Skin of body (tissue), 2 donors: Measurements from ENCODE around the gene FBXL17. TPM values are rescaled to one million over a fixed set of nuclear protein-coding genes. Genes with fewer than 3 reads are reported as not detected.
A peak's percentile ranks its signal among the peaks of the same experiment; 100 is the strongest.

Experiments used
- DNase-seq: peaks from one replicate; lab custom pipeline; 2025; lab: John Stamatoyannopoulos, UW
- total RNA-seq: library from RNA; depleted of rRNA; stranded (reverse); fragments of >200 nt; gene quantifications from one replicate; pipeline ENCODE4 v1.2.3, GENCODE V29; 2014

FBXL17 gene
- total RNA-seq, 1 donor from 2014 or later, result 17.5 TPM

DNA sequence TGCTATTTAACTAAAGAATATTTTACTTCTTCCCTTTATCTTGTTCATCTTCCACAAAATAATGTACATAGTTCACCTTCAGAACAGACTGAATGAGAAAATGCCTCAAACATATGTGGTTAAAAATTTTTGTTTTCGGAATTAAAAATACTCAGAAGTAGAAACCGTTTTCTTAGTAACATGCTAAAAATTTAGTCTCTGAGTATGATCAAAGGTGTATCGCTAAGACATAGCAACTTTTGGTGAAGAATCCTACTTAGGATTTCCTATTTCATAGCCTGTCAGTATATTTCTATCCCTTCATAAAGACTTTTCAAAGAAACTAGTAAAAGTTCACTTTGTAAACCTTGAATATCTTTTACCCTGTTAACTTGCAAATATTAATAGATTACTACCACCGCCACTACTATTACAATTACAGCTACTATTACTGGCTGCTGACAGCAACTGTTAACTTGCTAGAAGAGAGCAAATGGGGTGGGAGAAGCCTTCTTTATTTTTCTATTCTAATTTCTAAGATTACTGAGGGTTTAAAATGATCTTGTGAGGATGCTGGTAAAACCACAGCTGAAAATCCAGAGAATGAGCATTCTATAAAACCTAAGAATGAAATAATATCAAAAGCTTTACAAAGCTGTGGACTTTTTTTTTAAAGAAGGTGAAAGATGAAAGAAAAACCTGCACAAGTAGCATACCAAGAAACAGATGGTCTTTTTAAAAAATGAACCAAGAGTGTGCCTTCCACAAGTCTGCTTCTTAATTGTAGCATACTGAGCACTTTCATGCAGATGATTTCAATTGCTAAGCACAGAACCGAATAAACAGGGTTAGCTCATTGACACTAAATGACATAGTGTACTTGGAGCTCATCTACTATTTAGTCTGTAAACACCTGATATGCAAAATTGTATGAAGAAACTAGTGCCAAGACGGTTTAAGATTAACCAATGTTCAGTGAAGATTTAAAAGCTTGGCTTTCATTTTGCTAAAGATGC lies 464.9 kb downstream of the FBXL17 start:
- no peak for DNase-seq

DNA sequence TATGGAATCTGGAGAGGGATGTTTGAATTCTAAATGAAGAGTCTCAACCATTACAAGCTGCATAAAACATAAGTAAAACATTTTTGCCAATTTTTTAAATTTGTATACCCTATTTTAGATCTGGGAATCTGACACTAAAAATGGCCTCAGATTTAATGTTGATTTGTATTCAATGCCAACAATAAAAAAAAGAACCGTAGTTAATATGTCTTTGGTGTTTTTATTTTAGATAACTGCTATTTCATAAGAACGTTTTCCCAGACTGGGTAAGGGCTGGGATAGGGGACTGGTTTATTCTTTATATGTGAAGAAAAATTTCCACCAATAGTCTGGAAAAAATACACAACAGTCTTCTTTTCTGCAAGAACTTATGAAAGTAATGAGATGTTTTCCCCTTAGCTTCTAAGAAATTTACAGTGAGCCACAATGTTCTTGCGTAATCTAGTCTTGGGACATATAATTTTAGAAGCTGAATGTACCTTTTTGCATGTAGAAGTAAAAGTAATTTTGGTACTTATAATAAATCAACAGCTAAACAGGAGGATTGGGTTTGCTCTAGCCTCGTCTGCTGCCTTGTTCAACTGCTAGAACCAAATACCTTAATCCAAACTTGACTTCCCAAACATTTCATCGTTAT lies 466.6 kb downstream of the FBXL17 start:
- DNase-seq, result no peak

- DNase-seq, result no peak
Measured at GRCh38 chr5:107913494-107913893, 468.4 kb downstream of the FBXL17 start.

- DNase-seq, result no peak
Measured at GRCh38 chr5:107900721-107901120, 481.2 kb downstream of the FBXL17 start.

- DNase-seq, result no peak
Measured at GRCh38 chr5:107894361-107894760, 487.5 kb downstream of the FBXL17 start.

- DNase-seq, result no peak
Measured at GRCh38 chr5:107893642-107894041, 488.3 kb downstream of the FBXL17 start.

- DNase-seq, result no peak
Measured at GRCh38 chr5:107889387-107889786, 492.5 kb downstream of the FBXL17 start.

- DNase-seq, result no peak
Measured at GRCh38 chr5:107888541-107888940, 493.4 kb downstream of the FBXL17 start.

DNA sequence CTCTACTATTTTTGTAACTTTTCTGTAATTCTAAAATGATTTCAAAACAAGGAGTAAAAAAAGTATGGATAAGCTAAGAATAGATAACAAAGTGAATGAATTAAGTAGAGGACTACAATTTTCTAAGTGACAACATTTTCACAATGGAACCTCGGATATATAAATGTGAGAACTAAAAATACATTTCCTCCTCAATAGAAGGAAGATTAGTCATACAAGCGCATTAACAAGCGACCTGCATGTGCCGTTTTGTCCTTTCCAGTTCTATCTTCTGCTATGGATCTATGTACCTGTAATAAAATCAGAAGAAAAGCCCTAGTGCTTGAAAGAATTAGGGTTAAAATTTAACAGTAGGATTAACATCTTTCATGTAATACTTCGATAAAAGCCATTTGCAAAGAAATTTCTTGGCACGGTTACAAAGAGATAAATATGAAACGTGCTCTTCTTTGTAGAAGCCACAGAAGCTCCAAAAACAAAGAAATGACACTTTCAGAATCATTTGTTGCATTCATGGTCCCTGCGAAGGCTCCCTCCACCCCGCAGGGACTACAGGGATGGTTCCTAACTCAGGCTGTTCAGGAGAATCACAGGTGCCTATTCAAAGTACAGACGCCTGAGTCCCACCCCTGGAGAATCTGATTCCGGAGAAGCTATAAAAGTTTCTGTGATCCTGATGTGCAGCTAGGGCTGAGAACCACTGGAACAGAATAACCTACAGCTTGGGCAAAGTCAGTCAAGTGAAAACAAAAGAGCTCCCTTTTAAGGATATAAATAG lies 494.5 kb downstream of the FBXL17 start:
- no peak for DNase-seq

DNA sequence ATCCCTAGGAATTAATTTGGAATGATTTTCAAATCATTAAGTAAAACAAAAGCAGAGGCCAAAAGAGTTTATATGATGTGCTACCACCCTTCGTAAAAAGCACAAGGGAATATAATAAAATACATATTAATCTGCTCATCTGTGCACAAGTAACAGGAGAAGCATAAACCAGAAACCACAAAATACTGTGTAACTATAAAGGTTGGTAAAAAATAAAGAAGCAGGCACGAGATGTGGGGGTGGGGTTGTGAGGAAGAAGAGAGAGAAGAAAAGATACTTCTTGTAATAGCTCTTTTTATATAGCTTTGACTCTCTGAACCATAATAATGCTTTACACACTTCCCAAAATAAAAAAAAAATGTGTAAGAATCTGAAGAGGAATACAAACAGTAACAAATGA lies 496.3 kb downstream of the FBXL17 start:
- DNase-seq, result no peak

DNA sequence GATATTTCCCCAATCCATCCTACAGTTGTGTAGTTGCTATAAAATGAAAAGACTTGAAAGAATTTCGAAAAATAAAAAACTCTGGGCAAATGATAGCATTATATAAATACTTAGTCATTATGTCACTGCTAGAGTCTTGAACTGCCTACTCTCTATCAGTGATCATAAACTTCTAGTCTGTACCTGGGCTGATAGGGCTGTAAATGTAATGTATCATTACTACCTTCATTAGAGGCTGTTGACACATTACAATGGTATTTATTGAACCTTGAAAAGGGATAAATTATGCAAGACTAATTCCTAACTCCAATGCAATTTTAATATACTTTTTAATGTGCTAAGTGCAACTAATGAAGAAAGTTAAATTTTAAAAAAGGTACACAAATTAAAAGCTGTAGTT lies 497.0 kb downstream of the FBXL17 start:
- no peak for DNase-seq

DNA sequence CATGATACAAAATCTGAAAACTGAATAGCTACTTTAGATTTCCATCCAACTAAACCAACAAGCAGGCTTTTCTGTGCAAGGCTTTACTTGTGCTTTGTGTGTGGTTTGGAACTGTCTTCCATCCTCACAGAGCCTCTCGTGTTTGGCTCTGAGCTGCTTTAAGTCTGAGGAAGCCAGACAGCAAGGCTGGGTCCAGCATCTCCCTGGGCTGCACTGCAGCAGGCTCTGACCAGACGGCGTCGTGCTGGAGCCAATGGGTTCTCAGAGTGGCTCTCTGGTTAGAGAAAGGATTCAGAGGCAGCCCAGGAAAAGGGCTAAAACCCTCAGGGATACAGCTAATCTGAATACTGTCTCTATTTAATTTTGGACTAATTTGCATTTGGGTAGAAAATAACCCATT lies 503.2 kb downstream of the FBXL17 start:
- peak; percentile 0 for DNase-seq

- no peak for DNase-seq
Measured at GRCh38 chr5:107876906-107877305, 505.0 kb downstream of the FBXL17 start.

DNA sequence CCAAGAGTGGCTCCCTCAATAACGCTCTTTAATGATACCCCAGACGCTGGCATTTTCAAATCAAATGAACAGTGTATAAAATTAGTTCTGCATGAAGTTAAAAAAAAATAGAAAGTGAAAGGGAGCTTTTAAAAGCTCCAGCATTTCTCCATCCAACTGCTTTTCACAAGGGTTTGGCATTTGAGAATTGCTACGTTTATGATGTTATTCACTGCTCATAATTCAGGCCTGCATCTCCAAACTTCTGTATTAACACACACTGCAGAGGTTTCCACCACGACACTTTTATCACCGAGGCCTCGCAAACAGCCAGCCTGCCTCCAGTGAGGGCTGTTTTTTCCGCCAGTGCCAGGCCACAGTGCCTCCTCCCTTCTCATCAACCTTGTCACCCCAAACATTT lies 505.6 kb downstream of the FBXL17 start:
- DNase-seq, result peak; percentile 49

GRCh38 chr5:107875833-107876232 lies 506.1 kb downstream of the FBXL17 start:
- DNase-seq, result peak; percentile 49

- no peak for DNase-seq
Measured at GRCh38 chr5:107874795-107875194, 507.1 kb downstream of the FBXL17 start.

- DNase-seq, result no peak
Measured at GRCh38 chr5:107873877-107874276, 508.0 kb downstream of the FBXL17 start.

DNA sequence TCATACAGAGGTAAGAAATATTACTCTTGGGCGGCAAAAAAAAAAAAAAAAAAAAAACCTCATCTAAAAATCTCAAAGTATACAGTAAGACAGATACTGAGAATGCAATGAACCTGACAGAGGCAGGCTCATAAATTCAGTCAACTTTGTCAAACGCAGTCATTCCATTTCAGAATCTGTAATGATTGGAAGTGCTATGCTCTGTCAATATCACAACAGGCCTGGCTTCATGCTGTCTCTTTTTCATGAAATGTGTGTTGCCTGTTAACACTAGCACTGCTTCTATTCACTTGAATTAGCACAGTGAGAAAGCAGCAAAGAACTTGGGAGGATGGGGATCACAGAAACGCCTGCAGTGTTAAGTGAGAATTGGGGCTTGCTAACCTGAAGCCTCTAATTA lies 510.9 kb downstream of the FBXL17 start:
- DNase-seq, result no peak

- peak; percentile 39 for DNase-seq
Measured at GRCh38 chr5:107869438-107870115, 512.3 kb downstream of the FBXL17 start.

GRCh38 chr5:107868650-107869409 lies 513.1 kb downstream of the FBXL17 start:
- DNase-seq, result no peak

DNA sequence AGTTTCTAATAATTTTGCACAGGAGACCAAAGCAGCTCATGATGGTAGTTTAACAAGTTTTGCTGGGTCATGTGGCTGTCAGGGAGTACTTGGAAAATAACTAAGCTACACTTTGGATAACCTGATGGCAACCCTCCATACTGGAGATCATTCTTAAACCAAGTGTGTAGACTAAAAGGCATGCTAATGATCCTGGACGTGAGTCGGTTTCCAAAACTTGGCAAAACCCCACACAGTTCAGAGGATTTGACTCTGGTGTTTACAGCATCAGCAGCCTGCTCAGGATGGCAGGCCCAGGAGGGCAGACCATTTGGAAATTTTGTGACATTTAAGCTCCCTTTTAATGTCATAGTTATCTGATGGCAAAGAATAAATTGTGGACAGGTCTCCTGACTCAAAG lies 514.6 kb downstream of the FBXL17 start:
- DNase-seq, result no peak
